Measurements from ENCODE around the gene EIF3J. TPM values are rescaled to one million over a fixed set of nuclear protein-coding genes. Genes with fewer than 3 reads are reported as not detected.

Gene EIF3J
- polyA plus RNA-seq, 1 of the 3 experiments (the other 2 are of a cell fraction): 23.8 TPM

DNA sequence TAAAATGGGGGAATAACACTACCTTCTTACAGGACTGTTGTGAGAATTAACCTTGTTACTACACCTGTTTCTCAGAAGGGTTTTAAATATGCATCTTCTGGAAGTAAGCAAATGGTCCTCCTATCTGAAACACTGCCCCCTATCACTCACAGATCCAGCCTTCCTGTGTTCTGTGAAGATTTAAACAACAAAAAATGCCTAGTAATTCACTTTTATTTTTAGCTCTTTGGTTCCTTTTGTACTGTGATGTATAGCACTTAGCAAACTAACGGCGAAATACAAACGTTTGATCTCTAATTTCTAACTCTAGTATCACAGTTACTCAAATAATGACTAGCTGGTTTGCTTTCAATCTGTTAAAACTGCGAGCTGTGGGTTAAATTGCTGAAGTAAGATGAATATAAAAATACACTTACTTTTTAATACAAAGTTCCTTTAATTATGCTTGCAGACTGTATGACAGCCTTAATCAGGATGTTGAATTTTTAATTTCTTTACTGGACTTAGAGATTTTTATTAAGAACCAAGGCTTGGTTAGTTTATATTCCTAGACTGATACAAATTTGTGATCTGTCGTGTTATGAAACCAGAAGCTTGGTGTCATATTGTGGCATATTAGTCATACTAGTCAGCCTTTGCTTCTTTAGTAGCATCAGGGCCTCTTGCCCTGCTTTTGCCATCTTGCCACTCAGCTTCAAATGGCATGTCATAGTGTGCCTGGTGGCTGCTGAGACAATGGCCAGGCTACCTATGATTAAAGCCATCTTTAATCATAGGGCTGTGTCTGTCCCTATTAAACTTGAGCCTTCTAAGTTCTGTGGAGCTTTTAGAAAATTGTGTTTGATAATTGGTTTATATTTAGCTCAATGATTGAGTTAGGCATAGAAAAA lies 9.2 kb downstream of the EIF3J start:
- no peaks in the 10 kb centered on the region for H3K9me3 ChIP-seq
- H2AFZ ChIP-seq (ENCODE audit: low read depth): no peak overlapping the region
- CTCF ChIA-PET: interaction anchor here (0.6 to 2.2 kb wide), 12 partner anchors 9 to 642 kb away, joined by 3 to 10 read pairs (median 4); partner anchors contain the start of gene EIF3J
- H3K79me2 ChIP-seq (ENCODE audit: insufficient read depth): peaks cover 100% of the 10 kb centered on the region
- peak overlapping the region; percentile 63 to 82 for H3K27ac ChIP-seq (ENCODE audit: low read depth in 2 of 2, low read length in 1 of 2)
- H3K9ac ChIP-seq: peak overlapping the region; percentile 7; the same call in 1 of the 2 replicates
- H3K36me3 ChIP-seq (replicated peaks in 1 of 2; ENCODE audit: control insufficient read depth in 1 of 2, insufficient read depth in 2 of 2, low read length in 1 of 2): peaks cover 4 to 18% of the 10 kb centered on the region in 2 experiments
- H3K9me2 ChIP-seq: no peaks in the 10 kb centered on the region
- peaks cover 19 to 27% of the 10 kb centered on the region in 2 experiments for H3K4me1 ChIP-seq (ENCODE audit: control insufficient read depth in 1 of 2, insufficient read depth in 2 of 2, low read depth in 1 of 2, low read length in 1 of 2)
- peaks cover 29% of the 10 kb centered on the region for H3F3A ChIP-seq (replicated peaks; ENCODE audit: insufficient read depth)
- POLR2A ChIA-PET: interaction anchor here (0.5 to 2.6 kb wide), 4 partner anchors 9 to 477 kb away, joined by 3 to 27 read pairs (median 3); partner anchors contain the start of genes EIF3J and SORD
- no peaks in the 10 kb centered on the region for H3K27me3 ChIP-seq (ENCODE audit: insufficient read depth)
- H4K20me1 ChIP-seq (ENCODE audit: insufficient read depth): peaks cover 71% of the 10 kb centered on the region
- H3K4me2 ChIP-seq: no peak overlapping the region
- no peak overlapping the region; a peak in 1 of 4 replicates for H3K4me3 ChIP-seq (ENCODE audit: low read depth in 2 of 2, low read length in 1 of 2)
- DNase-seq: peak; percentile 66
- 44% methylated on average over 5 of the region's 5 CpGs for WGBS (ENCODE audit: low lambda C conversion rate)
- TF ChIP-seq RCOR1 (IDR thresholded peaks at IDR 0.05; ENCODE audit: low read length) (no peak; the same call in 1 of the 2 replicates), TCF12 (IDR thresholded peaks at IDR 0.05) (peak; percentile 72), RAD21 (IDR thresholded peaks at IDR 0.05; ENCODE audit: low read length) (no peak; the same call in 1 of the 2 replicates), NFIC (IDR thresholded peaks at IDR 0.05; ENCODE audit: borderline replicate concordance) (no peak), GABPA (IDR thresholded peaks at IDR 0.05; ENCODE audit: low read depth) (no peak), JUND (IDR thresholded peaks at IDR 0.05) (0 out of 2 replicates have a peak, but pooled peaks have one; percentile 7), FOXJ3 (CRISPR knock-in tag; IDR thresholded peaks at IDR 0.05) (no peak), FOSL2 (IDR thresholded peaks at IDR 0.05; ENCODE audit: borderline replicate concordance, low read depth) (no peak), GATA2 (CRISPR knock-in tag; IDR thresholded peaks at IDR 0.05) (no peak), TEAD4 (IDR thresholded peaks at IDR 0.05; ENCODE audit: borderline replicate concordance, insufficient read depth) (no peak), RFX5 (IDR thresholded peaks at IDR 0.05; ENCODE audit: low read length) (no peak), TAF1 (IDR thresholded peaks at IDR 0.05; ENCODE audit: borderline replicate concordance, low read depth, low read length) (no peak), ELF1 (IDR thresholded peaks at IDR 0.05) (no peak), POLR2AphosphoS5 (IDR thresholded peaks at IDR 0.05; ENCODE audit: low read depth, low read length) (no peak), SMC3 (IDR thresholded peaks at IDR 0.05; ENCODE audit: low read depth, low read length) (no peak), MEF2A (IDR thresholded peaks at IDR 0.05; ENCODE audit: borderline replicate concordance, low read depth) (no peak), MXI1 (IDR thresholded peaks at IDR 0.05; ENCODE audit: low read depth, low read length) (peak; percentile 29; the same call in 1 of the 2 replicates), SIN3A (IDR thresholded peaks at IDR 0.05; ENCODE audit: borderline replicate concordance, low read depth, low read length) (no peak)
- TF ChIP-seq, protein P1, sequence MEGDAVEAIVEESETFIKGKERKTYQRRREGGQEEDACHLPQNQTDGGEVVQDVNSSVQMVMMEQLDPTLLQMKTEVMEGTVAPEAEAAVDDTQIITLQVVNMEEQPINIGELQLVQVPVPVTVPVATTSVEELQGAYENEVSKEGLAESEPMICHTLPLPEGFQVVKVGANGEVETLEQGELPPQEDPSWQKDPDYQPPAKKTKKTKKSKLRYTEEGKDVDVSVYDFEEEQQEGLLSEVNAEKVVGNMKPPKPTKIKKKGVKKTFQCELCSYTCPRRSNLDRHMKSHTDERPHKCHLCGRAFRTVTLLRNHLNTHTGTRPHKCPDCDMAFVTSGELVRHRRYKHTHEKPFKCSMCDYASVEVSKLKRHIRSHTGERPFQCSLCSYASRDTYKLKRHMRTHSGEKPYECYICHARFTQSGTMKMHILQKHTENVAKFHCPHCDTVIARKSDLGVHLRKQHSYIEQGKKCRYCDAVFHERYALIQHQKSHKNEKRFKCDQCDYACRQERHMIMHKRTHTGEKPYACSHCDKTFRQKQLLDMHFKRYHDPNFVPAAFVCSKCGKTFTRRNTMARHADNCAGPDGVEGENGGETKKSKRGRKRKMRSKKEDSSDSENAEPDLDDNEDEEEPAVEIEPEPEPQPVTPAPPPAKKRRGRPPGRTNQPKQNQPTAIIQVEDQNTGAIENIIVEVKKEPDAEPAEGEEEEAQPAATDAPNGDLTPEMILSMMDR (IDR thresholded peaks at IDR 0.05): peak; percentile 59
- TF ChIP-seq, protein P2, sequence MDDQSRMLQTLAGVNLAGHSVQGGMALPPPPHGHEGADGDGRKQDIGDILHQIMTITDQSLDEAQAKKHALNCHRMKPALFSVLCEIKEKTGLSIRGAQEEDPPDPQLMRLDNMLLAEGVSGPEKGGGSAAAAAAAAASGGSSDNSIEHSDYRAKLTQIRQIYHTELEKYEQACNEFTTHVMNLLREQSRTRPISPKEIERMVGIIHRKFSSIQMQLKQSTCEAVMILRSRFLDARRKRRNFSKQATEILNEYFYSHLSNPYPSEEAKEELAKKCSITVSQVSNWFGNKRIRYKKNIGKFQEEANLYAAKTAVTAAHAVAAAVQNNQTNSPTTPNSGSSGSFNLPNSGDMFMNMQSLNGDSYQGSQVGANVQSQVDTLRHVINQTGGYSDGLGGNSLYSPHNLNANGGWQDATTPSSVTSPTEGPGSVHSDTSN (IDR thresholded peaks at IDR 0.05): no peak; the same call in 1 of the 2 replicates
- TF ChIP-seq, protein P3, sequence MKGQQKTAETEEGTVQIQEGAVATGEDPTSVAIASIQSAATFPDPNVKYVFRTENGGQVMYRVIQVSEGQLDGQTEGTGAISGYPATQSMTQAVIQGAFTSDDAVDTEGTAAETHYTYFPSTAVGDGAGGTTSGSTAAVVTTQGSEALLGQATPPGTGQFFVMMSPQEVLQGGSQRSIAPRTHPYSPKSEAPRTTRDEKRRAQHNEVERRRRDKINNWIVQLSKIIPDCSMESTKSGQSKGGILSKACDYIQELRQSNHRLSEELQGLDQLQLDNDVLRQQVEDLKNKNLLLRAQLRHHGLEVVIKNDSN (IDR thresholded peaks at IDR 0.05; ENCODE audit: borderline replicate concordance, low read depth): no peak
- TF ChIP-seq, protein P4, sequence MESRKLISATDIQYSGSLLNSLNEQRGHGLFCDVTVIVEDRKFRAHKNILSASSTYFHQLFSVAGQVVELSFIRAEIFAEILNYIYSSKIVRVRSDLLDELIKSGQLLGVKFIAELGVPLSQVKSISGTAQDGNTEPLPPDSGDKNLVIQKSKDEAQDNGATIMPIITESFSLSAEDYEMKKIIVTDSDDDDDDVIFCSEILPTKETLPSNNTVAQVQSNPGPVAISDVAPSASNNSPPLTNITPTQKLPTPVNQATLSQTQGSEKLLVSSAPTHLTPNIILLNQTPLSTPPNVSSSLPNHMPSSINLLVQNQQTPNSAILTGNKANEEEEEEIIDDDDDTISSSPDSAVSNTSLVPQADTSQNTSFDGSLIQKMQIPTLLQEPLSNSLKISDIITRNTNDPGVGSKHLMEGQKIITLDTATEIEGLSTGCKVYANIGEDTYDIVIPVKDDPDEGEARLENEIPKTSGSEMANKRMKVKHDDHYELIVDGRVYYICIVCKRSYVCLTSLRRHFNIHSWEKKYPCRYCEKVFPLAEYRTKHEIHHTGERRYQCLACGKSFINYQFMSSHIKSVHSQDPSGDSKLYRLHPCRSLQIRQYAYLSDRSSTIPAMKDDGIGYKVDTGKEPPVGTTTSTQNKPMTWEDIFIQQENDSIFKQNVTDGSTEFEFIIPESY (IDR thresholded peaks at IDR 0.05; ENCODE audit: borderline replicate concordance, low read depth): no peak
- TF ChIP-seq, protein P5, sequence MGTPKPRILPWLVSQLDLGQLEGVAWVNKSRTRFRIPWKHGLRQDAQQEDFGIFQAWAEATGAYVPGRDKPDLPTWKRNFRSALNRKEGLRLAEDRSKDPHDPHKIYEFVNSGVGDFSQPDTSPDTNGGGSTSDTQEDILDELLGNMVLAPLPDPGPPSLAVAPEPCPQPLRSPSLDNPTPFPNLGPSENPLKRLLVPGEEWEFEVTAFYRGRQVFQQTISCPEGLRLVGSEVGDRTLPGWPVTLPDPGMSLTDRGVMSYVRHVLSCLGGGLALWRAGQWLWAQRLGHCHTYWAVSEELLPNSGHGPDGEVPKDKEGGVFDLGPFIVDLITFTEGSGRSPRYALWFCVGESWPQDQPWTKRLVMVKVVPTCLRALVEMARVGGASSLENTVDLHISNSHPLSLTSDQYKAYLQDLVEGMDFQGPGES (IDR thresholded peaks at IDR 0.05; ENCODE audit: low read depth, low read length): no peak

Data from SK-N-SH (cell line).